K562 (cell line): ENCODE results near the gene TJP3. TPM values are rescaled to one million over a fixed set of nuclear protein-coding genes. Genes with fewer than 3 reads are reported as not detected.

Experiments used
- ATAC-seq: fragments of 200-7000 bp; cut with Tn5 transposase; 3 replicates; pipeline ENCODE4 v1.9.1; 2020; ENCODE audit warnings: moderate library complexity
- BruUV-seq: library from RNA; stranded (reverse); fragments of 400-500 nt; replicated peaks from 2 replicates; lab custom pipeline; 2021; lab: Mats Ljungman, UMichigan
- CTCF ChIA-PET: fragments of 300-600 bp; formaldehyde crosslinking; extraction: SDS; loops from one replicate; lab custom pipeline; 2021; ENCODE audit warnings: low intra/inter-chr PET ratio; lab: Yijun Ruan, JAX
- POLR2A ChIA-PET: fragments of 300-600, 350-650 bp; sonication (Branson Sonifier 250); formaldehyde crosslinking; extraction: SDS; loops from one replicate; lab custom pipeline; 2021; ENCODE audit warnings: antibody characterized with exemption, inconsistent platforms; lab: Yijun Ruan, JAX
- DNase-seq, 4 experiments: peaks; one replicate each; pipeline versions ENCODE4 v3.0.0 to v3.0.0-alpha.2; 2011 to 2018; ENCODE audit warnings: low spot score in 3 of 4, mixed read lengths in 3 of 4; ENCODE audit errors: extremely low read depth in 1 of 4
- FAIRE-seq: peaks from 2 replicates; lab custom pipeline; 2011; peaks lifted over from hg19 to GRCh38; lab: Jason Lieb, UNC
- H2AFZ ChIP-seq: 2 replicates; pipeline ENCODE4 v1.6.0; 2011; ENCODE audit warnings: low read depth, low read length, control low read depth, inconsistent platforms
- H3K27ac ChIP-seq: fragments of 200-600 bp; 3 replicates; pipeline ENCODE4 v1.8.0; 2011; ENCODE audit warnings: low read depth, mild to moderate bottlenecking, control low read depth, inconsistent platforms, low read length, moderate library complexity, mixed read lengths; ENCODE audit errors: extremely low read depth
- H3K27me3 ChIP-seq, 2 experiments: fragments of 300-600 bp in 1 of 2; 2 replicates in 1 of 2; 3 replicates in 1 of 2; pipeline versions ENCODE4 v1.6.0 to v1.8.0; 2011; ENCODE audit warnings: inconsistent platforms in 2 of 2, low read length in 2 of 2, mild to moderate bottlenecking in 1 of 2, mixed read lengths in 1 of 2, moderate library complexity in 1 of 2; ENCODE audit not compliant: control insufficient read depth in 2 of 2, insufficient read depth in 2 of 2
- H3K36me3 ChIP-seq: fragments of 300-600 bp; 3 replicates; pipeline ENCODE4 v1.8.0; 2011; ENCODE audit warnings: mild to moderate bottlenecking, low read length, inconsistent platforms; ENCODE audit not compliant: control insufficient read depth, insufficient read depth
- H3K4me1 ChIP-seq, 2 experiments: fragments of 200-600 bp in 1 of 2; replicated peaks in 1 of 2; 2 replicates in 1 of 2; 3 replicates in 1 of 2; pipeline versions ENCODE4 v1.5.1 to v1.8.0; 2011; ENCODE audit warnings: inconsistent platforms in 2 of 2, low read length in 2 of 2, mild to moderate bottlenecking in 1 of 2, mixed read lengths in 1 of 2, moderate library complexity in 1 of 2; ENCODE audit not compliant: control insufficient read depth in 2 of 2, insufficient read depth in 2 of 2
- H3K4me2 ChIP-seq: 2 replicates; pipeline ENCODE4 v1.6.1; 2011; ENCODE audit warnings: low read length, control low read depth, inconsistent platforms, mixed read lengths; ENCODE audit not compliant: insufficient read depth
- H3K4me3 ChIP-seq: fragments of 200-600 bp; sonication (generic), shearing (Covaris generic); 2 replicates; pipeline ENCODE4 v1.5.1; 2016; ENCODE audit warnings: control low read depth, inconsistent platforms
- H3K79me2 ChIP-seq: fragments of 200-600 bp; 3 replicates; pipeline ENCODE4 v1.8.0; 2011; ENCODE audit warnings: low read length, inconsistent platforms; ENCODE audit not compliant: control insufficient read depth, insufficient read depth
- H3K9ac ChIP-seq, 2 experiments: 2 replicates each; pipeline versions ENCODE4 v1.6.0 to v1.6.1; 2011; ENCODE audit warnings: low read depth in 2 of 2, low read length in 2 of 2, control low read depth in 1 of 2, inconsistent platforms in 1 of 2, mild to moderate bottlenecking in 1 of 2, mixed read lengths in 1 of 2; ENCODE audit not compliant: insufficient read depth in 1 of 2
- H3K9me1 ChIP-seq: one replicate; pipeline ENCODE4 v1.6.0; 2011; ENCODE audit warnings: inconsistent platforms, mild to moderate bottlenecking, low read length, moderate library complexity; ENCODE audit not compliant: control insufficient read depth, insufficient read depth
- H3K9me3 ChIP-seq: replicated peaks from 2 replicates; pipeline ENCODE4 v1.5.1; 2011; ENCODE audit warnings: low read depth, low read length, inconsistent platforms; ENCODE audit not compliant: control insufficient read depth, insufficient read depth
- H4K20me1 ChIP-seq: replicated peaks from 2 replicates; pipeline ENCODE4 v1.6.1; 2011; ENCODE audit warnings: low read length, inconsistent platforms, mixed read lengths; ENCODE audit not compliant: control insufficient read depth, insufficient read depth
- CHD4 ChIP-seq: fragments of 200-600 bp; sonication (generic); IDR thresholded peaks from 3 replicates; pipeline ENCODE4 v1.6.1; 2012; ENCODE audit warnings: low read depth, mild to moderate bottlenecking, mixed read lengths, low read length, inconsistent platforms; ENCODE audit not compliant: insufficient read depth, insufficient replicate concordance, poor library complexity, severe bottlenecking
- KDM5B ChIP-seq: fragments of 200-600 bp; sonication (generic); IDR thresholded peaks from 2 replicates; pipeline ENCODE4 v1.6.1; 2012; ENCODE audit warnings: low read depth, mild to moderate bottlenecking, moderate library complexity, low read length, control low read depth, inconsistent platforms; ENCODE audit not compliant: insufficient replicate concordance
- MIER1 ChIP-seq: fragments of 450-650 bp; IDR thresholded peaks from 2 replicates; pipeline ENCODE4 v1.6.1; 2016; ENCODE audit warnings: antibody characterized with exemption, mild to moderate bottlenecking, low read depth
- XRCC5 ChIP-seq: fragments of 200-400 bp; formaldehyde crosslinking; IDR thresholded peaks from 2 replicates; pipeline ENCODE4 v1.6.1; 2017; ENCODE audit warnings: low read depth, mild to moderate bottlenecking, low read length
- ZNF124 ChIP-seq: sonication (generic); formaldehyde crosslinking; IDR thresholded peaks from 2 replicates; pipeline ENCODE4 v1.8.1; 2022; ENCODE audit warnings: missing genetic modification reagents
- ZNF316 ChIP-seq: fragments of 450-650 bp; IDR thresholded peaks from 2 replicates; pipeline ENCODE4 v1.6.1; 2016
- WGBS: fragments of 100-300 bp; shearing (Covaris generic); methylation state at CpG from one replicate; pipeline ENCODE4 v1.1.6; 2016; ENCODE audit warnings: low coverage, mixed read lengths; ENCODE audit not compliant: insufficient coverage; ENCODE audit errors: missing lambda C conversion rate; 5-methylcytosine and 5-hydroxymethylcytosine counted together
- in situ Hi-C: fragments of 300-500 bp; cut with MboI; formaldehyde crosslinking; loops from 4 replicates; pipeline ENCODE4 v1.15.0; 2018; ENCODE audit warnings: inconsistent platforms, mixed read lengths
- intact Hi-C: fragments of 100-400 bp; cut with micrococcal nuclease; formaldehyde crosslinking; loops from 2 replicates; pipeline ENCODE4 v1.14.2; 2022
- polyA plus RNA-seq, 8 experiments: library from polyadenylated mRNA; depleted of rRNA in 4 of 8; stranded (reverse) in 5 of 8; unstranded in 3 of 8; fragments of >200 nt; fragmentation: Nextera tagmentation in 2 of 8; fragmentation: Illumina TruSeq in 1 of 8; extraction: Ambion mirVana in 2 of 8; extraction: Trizol in 1 of 8; gene quantifications; 2 replicates each; pipeline versions ENCODE4 v1.2.1 to v1.2.3, GENCODE V29; 2011 to 2014; ENCODE audit warnings: inconsistent platforms in 1 of 8, missing spikeins in 1 of 8
- total RNA-seq, 7 experiments: library from RNA; depleted of rRNA in 6 of 7; stranded (reverse); fragments of >200 nt in 6 of 7; fragmentation: Illumina TruSeq in 2 of 7; extraction: Trizol in 2 of 7; gene quantifications; 2 replicates each; pipeline versions ENCODE4 v1.2.1 to v1.2.3, GENCODE V29; 2011 to 2021; ENCODE audit warnings: low replicate concordance in 1 of 7
- TF ChIP-seq, protein P1 (sequence below): fragments of 250-450 bp; sonication (Bioruptor Pico); IDR thresholded peaks from 2 replicates; pipeline ENCODE4 v1.9.0; 2021; ENCODE audit warnings: mild to moderate bottlenecking, inconsistent platforms
- TF ChIP-seq, protein P2 (sequence below): fragments of 450-650 bp; IDR thresholded peaks from 2 replicates; pipeline ENCODE4 v1.6.1; 2016; ENCODE audit warnings: borderline replicate concordance
- TF ChIP-seq, protein P3 (sequence below): conservative IDR thresholded peaks from 2 replicates; pipeline ENCODE4 v1.6.1; 2011; ENCODE audit warnings: low read depth, mild to moderate bottlenecking, low read length; ENCODE audit not compliant: control insufficient read depth

TJP3 gene
- total and polyA plus RNA-seq, 9 of the 15 experiments (the other 6 are each of a cell fraction or from before 2014, with no cell fraction given): 0.11 to 2.4 (median 0.57) TPM; not detected in 1

DNA sequence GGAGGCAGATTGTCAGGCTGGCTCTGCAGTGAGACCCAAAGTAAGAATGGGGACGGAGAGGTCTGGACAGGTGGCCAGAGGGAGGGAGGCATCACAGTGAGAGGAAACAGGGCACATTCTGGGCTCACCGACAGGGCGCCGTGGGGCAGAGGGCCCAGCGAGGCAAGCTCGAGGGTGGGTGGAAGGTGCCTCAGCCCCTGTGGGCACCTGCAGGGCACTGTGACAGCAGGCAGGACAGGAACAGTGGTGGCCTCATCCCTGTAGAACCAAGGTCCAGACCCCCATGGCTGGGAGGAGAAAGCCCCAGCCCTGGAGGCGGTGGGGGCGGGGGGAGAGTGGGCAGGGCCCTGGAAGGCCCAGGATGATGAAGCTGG lies 35.6 kb upstream of the TJP3 start:
- Histone ChIP-seq H3K4me1 (peaks cover 34 to 73% of the 10 kb centered on the region in 2 experiments), H3K9me3 (no peaks in the 10 kb centered on the region), H3K9me1 (no peaks in the 10 kb centered on the region), H3K27me3 (no peaks in the 10 kb centered on the region), H3K4me2 (peak overlapping the region; percentile 82; the same call in 1 of the 2 replicates), H3K9ac (peak overlapping the region in 1 of 2 experiments; percentile 90; a peak in 2 of 4 replicates), H3K27ac (peak overlapping the region; percentile 96; the same call in 2 of the 3 replicates), H2AFZ (no peak overlapping the region), H4K20me1 (no peaks in the 10 kb centered on the region), H3K36me3 (peaks cover 6% of the 10 kb centered on the region; the same call in 1 of the 3 replicates), H3K79me2 (peaks cover 52% of the 10 kb centered on the region), H3K4me3 (no peak overlapping the region)
- DNase-seq (no peak), FAIRE-seq (no peak), ATAC-seq (no peak)
- CTCF ChIA-PET: no interaction called here
- POLR2A ChIA-PET: interaction anchor here (0.7 to 4.1 kb wide), 7 partner anchors 11 to 193 kb away, joined by 3 to 16 read pairs (median 4); partner anchors contain the start of gene TJP3
- in situ Hi-C loops (no loop called here), intact Hi-C loops (no loop called here)
- BruUV-seq: no TSS peak
- WGBS: 83% methylated on average over 5 of the region's 8 CpGs
- TF ChIP-seq KDM5B (peak; percentile 2), XRCC5 (no peak)

DNA sequence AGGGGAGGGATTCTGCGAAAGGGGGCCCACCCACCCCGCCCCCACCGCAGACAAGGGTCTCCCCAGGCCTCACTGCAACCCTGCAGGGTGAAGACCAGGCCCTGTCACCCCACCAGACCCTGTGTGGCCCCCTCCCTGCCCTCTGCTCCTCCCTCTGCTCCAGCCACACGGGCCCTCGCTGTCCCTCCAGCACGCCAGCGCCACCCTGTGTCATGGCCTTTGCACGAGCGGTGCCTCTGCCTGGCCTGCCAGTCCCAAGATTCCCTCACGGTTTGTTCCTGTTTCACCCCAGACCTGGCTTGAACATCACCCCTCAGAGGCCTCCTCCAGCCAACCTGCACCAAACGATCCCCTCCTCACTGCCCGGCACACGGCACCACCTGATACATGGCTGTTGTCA lies 35.2 kb upstream of the TJP3 start:
- ChIA-PET CTCF (no interaction called here), POLR2A (interaction anchor here (1.0 to 4.1 kb wide), 5 partner anchors 12 to 35 kb away, joined by 3 to 16 read pairs (median 6); partner anchors contain the start of gene TJP3)
- no peaks in the 10 kb centered on the region for H3K9me1 ChIP-seq
- H3K4me2 ChIP-seq: no peak overlapping the region
- 0 out of 4 replicates have a peak overlapping the region, but pooled peaks of 1 of the 2 experiments have one; percentile 56 for H3K9ac ChIP-seq
- peaks cover 34 to 69% of the 10 kb centered on the region in 2 experiments for H3K4me1 ChIP-seq
- 73% methylated on average over 10 of the region's 13 CpGs for WGBS
- H3K36me3 ChIP-seq: peaks cover 6% of the 10 kb centered on the region; the same call in 1 of the 3 replicates
- no peak for FAIRE-seq
- H3K27me3 ChIP-seq: no peaks in the 10 kb centered on the region
- in situ Hi-C loops (no loop called here), intact Hi-C loops (no loop called here)
- no peak overlapping the region for H2AFZ ChIP-seq
- H3K4me3 ChIP-seq: no peak overlapping the region
- peaks cover 52% of the 10 kb centered on the region for H3K79me2 ChIP-seq
- no TSS peak for BruUV-seq
- no peak overlapping the region for H3K27ac ChIP-seq
- no peaks in the 10 kb centered on the region for H3K9me3 ChIP-seq
- peak in 3 of 4 experiments; percentile 32 to 43 (median 36) for DNase-seq
- no peaks in the 10 kb centered on the region for H4K20me1 ChIP-seq
- ATAC-seq: no peak
- TF ChIP-seq, protein P1, sequence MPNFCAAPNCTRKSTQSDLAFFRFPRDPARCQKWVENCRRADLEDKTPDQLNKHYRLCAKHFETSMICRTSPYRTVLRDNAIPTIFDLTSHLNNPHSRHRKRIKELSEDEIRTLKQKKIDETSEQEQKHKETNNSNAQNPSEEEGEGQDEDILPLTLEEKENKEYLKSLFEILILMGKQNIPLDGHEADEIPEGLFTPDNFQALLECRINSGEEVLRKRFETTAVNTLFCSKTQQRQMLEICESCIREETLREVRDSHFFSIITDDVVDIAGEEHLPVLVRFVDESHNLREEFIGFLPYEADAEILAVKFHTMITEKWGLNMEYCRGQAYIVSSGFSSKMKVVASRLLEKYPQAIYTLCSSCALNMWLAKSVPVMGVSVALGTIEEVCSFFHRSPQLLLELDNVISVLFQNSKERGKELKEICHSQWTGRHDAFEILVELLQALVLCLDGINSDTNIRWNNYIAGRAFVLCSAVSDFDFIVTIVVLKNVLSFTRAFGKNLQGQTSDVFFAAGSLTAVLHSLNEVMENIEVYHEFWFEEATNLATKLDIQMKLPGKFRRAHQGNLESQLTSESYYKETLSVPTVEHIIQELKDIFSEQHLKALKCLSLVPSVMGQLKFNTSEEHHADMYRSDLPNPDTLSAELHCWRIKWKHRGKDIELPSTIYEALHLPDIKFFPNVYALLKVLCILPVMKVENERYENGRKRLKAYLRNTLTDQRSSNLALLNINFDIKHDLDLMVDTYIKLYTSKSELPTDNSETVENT: no peak
- TF ChIP-seq ZNF316: no peak
- TF ChIP-seq ZNF124: no peak
- TF ChIP-seq, protein P2, sequence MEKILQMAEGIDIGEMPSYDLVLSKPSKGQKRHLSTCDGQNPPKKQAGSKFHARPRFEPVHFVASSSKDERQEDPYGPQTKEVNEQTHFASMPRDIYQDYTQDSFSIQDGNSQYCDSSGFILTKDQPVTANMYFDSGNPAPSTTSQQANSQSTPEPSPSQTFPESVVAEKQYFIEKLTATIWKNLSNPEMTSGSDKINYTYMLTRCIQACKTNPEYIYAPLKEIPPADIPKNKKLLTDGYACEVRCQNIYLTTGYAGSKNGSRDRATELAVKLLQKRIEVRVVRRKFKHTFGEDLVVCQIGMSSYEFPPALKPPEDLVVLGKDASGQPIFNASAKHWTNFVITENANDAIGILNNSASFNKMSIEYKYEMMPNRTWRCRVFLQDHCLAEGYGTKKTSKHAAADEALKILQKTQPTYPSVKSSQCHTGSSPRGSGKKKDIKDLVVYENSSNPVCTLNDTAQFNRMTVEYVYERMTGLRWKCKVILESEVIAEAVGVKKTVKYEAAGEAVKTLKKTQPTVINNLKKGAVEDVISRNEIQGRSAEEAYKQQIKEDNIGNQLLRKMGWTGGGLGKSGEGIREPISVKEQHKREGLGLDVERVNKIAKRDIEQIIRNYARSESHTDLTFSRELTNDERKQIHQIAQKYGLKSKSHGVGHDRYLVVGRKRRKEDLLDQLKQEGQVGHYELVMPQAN: no peak
- TF ChIP-seq, protein P3, sequence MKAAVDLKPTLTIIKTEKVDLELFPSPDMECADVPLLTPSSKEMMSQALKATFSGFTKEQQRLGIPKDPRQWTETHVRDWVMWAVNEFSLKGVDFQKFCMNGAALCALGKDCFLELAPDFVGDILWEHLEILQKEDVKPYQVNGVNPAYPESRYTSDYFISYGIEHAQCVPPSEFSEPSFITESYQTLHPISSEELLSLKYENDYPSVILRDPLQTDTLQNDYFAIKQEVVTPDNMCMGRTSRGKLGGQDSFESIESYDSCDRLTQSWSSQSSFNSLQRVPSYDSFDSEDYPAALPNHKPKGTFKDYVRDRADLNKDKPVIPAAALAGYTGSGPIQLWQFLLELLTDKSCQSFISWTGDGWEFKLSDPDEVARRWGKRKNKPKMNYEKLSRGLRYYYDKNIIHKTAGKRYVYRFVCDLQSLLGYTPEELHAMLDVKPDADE: no peak
- no peak for TF ChIP-seq CHD4
- no peak for TF ChIP-seq MIER1
